Transverse colon (tissue), 4 donors: ENCODE results near the gene CNDP2.

Experiments used
- CTCF ChIP-seq, 5 experiments: fragments of 200-600 bp in 3 of 5; fragments of 450-650 bp in 2 of 5; sonication (generic) in 3 of 5; IDR thresholded peaks; 1 replicate in 2 of 5; 2 replicates in 3 of 5; pipeline ENCODE4 v1.5.1; 2016 to 2017; ENCODE audit warnings: antibody characterized with exemption in 5 of 5, inconsistent platforms in 3 of 5, mild to moderate bottlenecking in 2 of 5, moderate library complexity in 1 of 5
- EP300 ChIP-seq: sonication (generic); formaldehyde crosslinking; IDR thresholded peaks from one replicate; pipeline ENCODE4 v1.6.1; 2017; ENCODE audit warnings: antibody characterized with exemption, low read depth
- POLR2A ChIP-seq: fragments of 450-650 bp; IDR thresholded peaks from one replicate; pipeline ENCODE4 v1.6.1; 2016; ENCODE audit warnings: antibody characterized with exemption, mild to moderate bottlenecking, moderate library complexity
- POLR2AphosphoS5 ChIP-seq, 3 donors: sonication (generic); formaldehyde crosslinking; IDR thresholded peaks; one replicate each; pipeline ENCODE4 v1.6.1; 2016; ENCODE audit warnings: antibody characterized with exemption in 3 of 3

- TF ChIP-seq POLR2AphosphoS5 (IDR thresholded peaks at IDR 0.05), result no peak
- no peak for TF ChIP-seq CTCF (IDR thresholded peaks at IDR 0.05)
- TF ChIP-seq POLR2A, result no peak
- TF ChIP-seq EP300, result no peak
Measured at GRCh38 chr18:74569401-74569800, 73.2 kb downstream of the CNDP2 start.
